SK-N-SH (cell line): ENCODE data around the gene FFAR2. TPM values are rescaled to one million over a fixed set of nuclear protein-coding genes. Genes with fewer than 3 reads are reported as not detected.

Experiments used
- CTCF ChIA-PET: fragments of 300-600, 350-600 bp; formaldehyde crosslinking; extraction: SDS; loops from one replicate; lab custom pipeline; 2021; lab: Yijun Ruan, JAX
- POLR2A ChIA-PET: fragments of 350-600 bp; sonication (Branson Sonifier 250); formaldehyde crosslinking; extraction: SDS; loops from one replicate; lab custom pipeline; 2020; ENCODE audit warnings: antibody characterized with exemption, inconsistent platforms; lab: Yijun Ruan, JAX
- DNase-seq: peaks from one replicate; pipeline ENCODE4 v3.0.0; 2012
- H2AFZ ChIP-seq: fragments of 200-600 bp; sonication (generic); 2 replicates; pipeline ENCODE4 v1.8.1; 2016; ENCODE audit warnings: antibody characterized with exemption, mild to moderate bottlenecking, low read depth
- H3F3A ChIP-seq: fragments of 200-600 bp; sonication (generic); replicated peaks from 2 replicates; pipeline ENCODE3; 2016; ENCODE audit warnings: antibody characterized with exemption, mild to moderate bottlenecking; ENCODE audit not compliant: insufficient read depth
- H3K27ac ChIP-seq, 2 experiments: fragments of 200-500 bp in 1 of 2; fragments of 200-600 bp in 1 of 2; sonication (Bioruptor generic) in 1 of 2; sonication (generic), shearing (Covaris generic) in 1 of 2; 2 replicates each; pipeline versions ENCODE4 v1.5.1 to v1.6.1; 2014 to 2016; ENCODE audit warnings: low read depth in 2 of 2, inconsistent platforms in 1 of 2, low read length in 1 of 2, mild to moderate bottlenecking in 1 of 2, mixed read lengths in 1 of 2
- H3K27me3 ChIP-seq: fragments of 200-600 bp; sonication (generic), shearing (Covaris generic); 2 replicates; pipeline ENCODE4 v1.6.1; 2016; ENCODE audit warnings: mixed run types; ENCODE audit not compliant: insufficient read depth
- H3K36me3 ChIP-seq, 2 experiments: fragments of 200-500 bp in 1 of 2; fragments of 200-600 bp in 1 of 2; sonication (Bioruptor generic) in 1 of 2; sonication (generic) in 1 of 2; replicated peaks in 1 of 2; 2 replicates each; pipeline versions ENCODE3 to v1.5.1; 2014 to 2016; ENCODE audit warnings: low read length in 1 of 2, mild to moderate bottlenecking in 1 of 2; ENCODE audit not compliant: insufficient read depth in 2 of 2, control insufficient read depth in 1 of 2
- H3K4me1 ChIP-seq, 2 experiments: fragments of 200-500 bp in 1 of 2; fragments of 200-600 bp in 1 of 2; sonication (Bioruptor generic) in 1 of 2; sonication (generic), shearing (Covaris generic) in 1 of 2; 2 replicates each; pipeline versions ENCODE4 v1.5.1 to v1.6.1; 2014 to 2016; ENCODE audit warnings: low read depth in 1 of 2, low read length in 1 of 2, mixed run types in 1 of 2; ENCODE audit not compliant: insufficient read depth in 2 of 2, control insufficient read depth in 1 of 2
- H3K4me2 ChIP-seq: fragments of 200-600 bp; sonication (generic), shearing (Covaris generic); 2 replicates; pipeline ENCODE4 v1.6.1; 2017; ENCODE audit warnings: mixed run types
- H3K4me3 ChIP-seq, 2 experiments: fragments of 200-500 bp in 1 of 2; fragments of 200-600 bp in 1 of 2; sonication (Bioruptor generic) in 1 of 2; sonication (generic), shearing (Covaris generic) in 1 of 2; 2 replicates each; pipeline versions ENCODE4 v1.5.1 to v1.8.1; 2014 to 2016; ENCODE audit warnings: low read depth in 2 of 2, inconsistent platforms in 1 of 2, low read length in 1 of 2, mild to moderate bottlenecking in 1 of 2, mixed read lengths in 1 of 2, moderate library complexity in 1 of 2
- H3K79me2 ChIP-seq: fragments of 200-600 bp; sonication (generic); 2 replicates; pipeline ENCODE4 v1.8.1; 2017; ENCODE audit warnings: mild to moderate bottlenecking; ENCODE audit not compliant: insufficient read depth
- H3K9ac ChIP-seq: fragments of 200-600 bp; sonication (generic); 2 replicates; pipeline ENCODE4 v1.6.1; 2017; ENCODE audit warnings: mixed run types
- H3K9me2 ChIP-seq: fragments of 200-600 bp; sonication (generic); 2 replicates; pipeline ENCODE4 v1.6.1; 2017; ENCODE audit warnings: mixed run types
- H3K9me3 ChIP-seq: fragments of 200-600 bp; sonication (generic); 2 replicates; pipeline ENCODE4 v1.6.1; 2017; ENCODE audit warnings: mixed run types, mild to moderate bottlenecking, moderate library complexity
- H4K20me1 ChIP-seq: fragments of 200-600 bp; sonication (generic); 2 replicates; pipeline ENCODE4 v1.6.1; 2017; ENCODE audit warnings: mild to moderate bottlenecking, mixed run types; ENCODE audit not compliant: insufficient read depth
- CTCF ChIP-seq: fragments of 200-600 bp; sonication (generic); IDR thresholded peaks from 2 replicates; pipeline ENCODE4 v1.6.1; 2017; ENCODE audit warnings: antibody characterized with exemption, mild to moderate bottlenecking, moderate library complexity
- ELF1 ChIP-seq: IDR thresholded peaks from 2 replicates; pipeline ENCODE4 v1.4.0; 2012
- EZH2phosphoT487 ChIP-seq: fragments of 200-600 bp; sonication (generic); IDR thresholded peaks from 2 replicates; pipeline ENCODE4 v1.6.1; 2017; ENCODE audit warnings: low read depth, mixed run types, mild to moderate bottlenecking, antibody characterized with exemption, moderate library complexity, borderline replicate concordance
- FOSL2 ChIP-seq: IDR thresholded peaks from 2 replicates; pipeline ENCODE4 v1.4.0; 2012; ENCODE audit warnings: low read depth, mild to moderate bottlenecking, moderate library complexity, borderline replicate concordance
- FOXM1 ChIP-seq: IDR thresholded peaks from 2 replicates; pipeline ENCODE4 v1.4.0; 2012; ENCODE audit warnings: low read depth, mild to moderate bottlenecking
- GABPA ChIP-seq: IDR thresholded peaks from 2 replicates; pipeline ENCODE4 v1.4.0; 2012; ENCODE audit warnings: low read depth, mild to moderate bottlenecking
- JUND ChIP-seq: IDR thresholded peaks from 2 replicates; pipeline ENCODE4 v1.4.0; 2012
- MXI1 ChIP-seq: IDR thresholded peaks from 2 replicates; pipeline ENCODE4 v1.6.1; 2012; ENCODE audit warnings: mild to moderate bottlenecking, low read depth, low read length, improper control_type of control experiment
- NFIC ChIP-seq: IDR thresholded peaks from 2 replicates; pipeline ENCODE4 v1.4.0; 2012; ENCODE audit warnings: borderline replicate concordance
- NRF1 ChIP-seq: IDR thresholded peaks from 2 replicates; pipeline ENCODE4 v1.6.1; 2012; ENCODE audit warnings: low read depth, mild to moderate bottlenecking, low read length
- PBX3 ChIP-seq: IDR thresholded peaks from 2 replicates; pipeline ENCODE4; 2012
- POLR2AphosphoS5 ChIP-seq: IDR thresholded peaks from 2 replicates; pipeline ENCODE4 v1.6.1; 2012; ENCODE audit warnings: low read depth, low read length
- RAD21 ChIP-seq: IDR thresholded peaks from 2 replicates; pipeline ENCODE4 v1.6.1; 2012; ENCODE audit warnings: mild to moderate bottlenecking, low read length
- RFX5 ChIP-seq: IDR thresholded peaks from 2 replicates; pipeline ENCODE4 v1.6.1; 2012; ENCODE audit warnings: mild to moderate bottlenecking, improper control_type of control experiment, low read length
- TAF1 ChIP-seq: IDR thresholded peaks from 2 replicates; pipeline ENCODE4 v1.6.1; 2012; ENCODE audit warnings: low read depth, mild to moderate bottlenecking, low read length, moderate library complexity, borderline replicate concordance
- TCF12 ChIP-seq: IDR thresholded peaks from 2 replicates; pipeline ENCODE4 v1.4.0; 2012
- USF1 ChIP-seq: IDR thresholded peaks from 2 replicates; pipeline ENCODE4 v1.4.0; 2012; ENCODE audit warnings: low read depth, borderline replicate concordance
- YY1 ChIP-seq: IDR thresholded peaks from 2 replicates; pipeline ENCODE4 v1.4.0; 2012; ENCODE audit warnings: low read depth, mild to moderate bottlenecking
- ZBTB33 ChIP-seq: IDR thresholded peaks from 2 replicates; pipeline ENCODE4 v1.4.0; 2012; ENCODE audit warnings: low read depth, borderline replicate concordance
- WGBS: methylation state at CpG from one replicate; pipeline ENCODE4 v1.1.6; 2017; ENCODE audit warnings: low lambda C conversion rate; 5-methylcytosine and 5-hydroxymethylcytosine counted together
- polyA plus RNA-seq, 3 experiments: library from polyadenylated mRNA; depleted of rRNA; stranded (reverse); fragments of >200 nt; gene quantifications; 2 replicates each; pipeline ENCODE4 v1.2.3, GENCODE V29; 2012

The FFAR2 gene
- polyA plus RNA-seq, 1 of the 3 experiments (the other 2 are of a cell fraction), result not detected

- Histone ChIP-seq H3K9ac (no peak overlapping the region), H2AFZ (no peak overlapping the region), H3K79me2 (no peaks in the 10 kb centered on the region), H3F3A (no peaks in the 10 kb centered on the region), H3K9me3 (no peaks in the 10 kb centered on the region), H3K27me3 (peaks cover 57% of the 10 kb centered on the region; the same call in 1 of the 2 replicates), H3K27ac (no peak overlapping the region), H3K36me3 (no peaks in the 10 kb centered on the region), H3K4me3 (no peak overlapping the region), H3K9me2 (no peaks in the 10 kb centered on the region), H3K4me1 (no peaks in the 10 kb centered on the region), H4K20me1 (no peaks in the 10 kb centered on the region), H3K4me2 (no peak overlapping the region)
- ChIA-PET CTCF (no interaction called here), POLR2A (no interaction called here)
- TF ChIP-seq TAF1, result no peak
- TF ChIP-seq RAD21, result no peak
- no peak for TF ChIP-seq EZH2phosphoT487
- TF ChIP-seq PBX3, result no peak
- no peak for TF ChIP-seq NFIC
- no peak for TF ChIP-seq FOSL2
- TF ChIP-seq MXI1, result no peak
- TF ChIP-seq TCF12, result no peak
- no peak for TF ChIP-seq FOXM1
- no peak for TF ChIP-seq JUND
- TF ChIP-seq POLR2AphosphoS5, result no peak
- no peak for TF ChIP-seq USF1
- TF ChIP-seq ELF1, result no peak
- no peak for TF ChIP-seq GABPA
- TF ChIP-seq NRF1, result no peak
- TF ChIP-seq CTCF, result no peak
- TF ChIP-seq YY1, result no peak
- TF ChIP-seq ZBTB33, result no peak
- TF ChIP-seq RFX5, result no peak
- no peak for DNase-seq
- WGBS, result 4% methylated on average over 4 of the region's 4 CpGs
Measured at GRCh38 chr19:35425682-35426081, 22.4 kb upstream of the FFAR2 start.
